SK-N-SH treated with all-trans-retinoic acid at 6 μM for 48 hours (cell line): Measurements from ENCODE around the gene CUL5.

Experiments used
- ATAC-seq: fragments of 200-7000 bp; cut with Tn5 transposase; 3 replicates; pipeline ENCODE4 v1.9.1; 2020; ENCODE audit warnings: mild to moderate bottlenecking, moderate library complexity
- ARNTL ChIP-seq: fragments of 450-650 bp; formaldehyde crosslinking; IDR thresholded peaks from 2 replicates; pipeline ENCODE4 v1.5.0; 2020; ENCODE audit warnings: low read depth, mild to moderate bottlenecking, moderate library complexity, borderline replicate concordance
- BACH2 ChIP-seq: fragments of 250-450 bp; sonication (Bioruptor Pico); IDR thresholded peaks from 2 replicates; pipeline ENCODE4 v1.9.0; 2021; ENCODE audit warnings: mild to moderate bottlenecking, borderline replicate concordance
- CREB5 ChIP-seq: fragments of 250-450 bp; sonication (Bioruptor Pico); IDR thresholded peaks from 2 replicates; pipeline ENCODE4 v1.5.1; 2020; ENCODE audit warnings: low read depth, mild to moderate bottlenecking, moderate library complexity
- CSDC2 ChIP-seq: fragments of 250-450 bp; sonication (Bioruptor Pico); IDR thresholded peaks from 2 replicates; pipeline ENCODE4 v1.5.0; 2020; ENCODE audit warnings: mild to moderate bottlenecking, moderate library complexity
- CSRNP3 ChIP-seq: fragments of 250-450 bp; sonication (Bioruptor Pico); IDR thresholded peaks from 2 replicates; pipeline ENCODE4 v1.5.1; 2021; ENCODE audit warnings: mild to moderate bottlenecking, moderate library complexity
- ESRRG ChIP-seq: fragments of 250-450 bp; sonication (Bioruptor Pico); IDR thresholded peaks from 2 replicates; pipeline ENCODE4 v1.6.1; 2021; ENCODE audit warnings: mild to moderate bottlenecking
- GLIS3 ChIP-seq: fragments of 250-450 bp; sonication (Bioruptor Pico); IDR thresholded peaks from 2 replicates; pipeline ENCODE4 v1.5.0; 2020; ENCODE audit warnings: mild to moderate bottlenecking, moderate library complexity
- ISL1 ChIP-seq: fragments of 250-450 bp; sonication (Bioruptor Pico); IDR thresholded peaks from 2 replicates; pipeline ENCODE4 v2.1.2; 2022; ENCODE audit warnings: mild to moderate bottlenecking, moderate library complexity
- OSR1 ChIP-seq: fragments of 250-450 bp; sonication (Bioruptor Pico); IDR thresholded peaks from 2 replicates; pipeline ENCODE4 v1.8.0; 2022; ENCODE audit warnings: moderate library complexity, mild to moderate bottlenecking, inconsistent platforms
- PATZ1 ChIP-seq: fragments of 250-450 bp; sonication (Bioruptor Pico); IDR thresholded peaks from 2 replicates; pipeline ENCODE4 v1.8.0; 2020; ENCODE audit warnings: mild to moderate bottlenecking, moderate library complexity, borderline replicate concordance
- POU6F1 ChIP-seq: fragments of 250-450 bp; sonication (Bioruptor Pico); IDR thresholded peaks from 2 replicates; pipeline ENCODE4 v1.8.0; 2021; ENCODE audit warnings: low read depth, mild to moderate bottlenecking, moderate library complexity, borderline replicate concordance
- PPARA ChIP-seq: fragments of 250-450 bp; sonication (Bioruptor Pico); IDR thresholded peaks from 2 replicates; pipeline ENCODE4 v1.5.0; 2020; ENCODE audit warnings: mild to moderate bottlenecking, borderline replicate concordance
- RARB ChIP-seq: fragments of 250-450 bp; sonication (Bioruptor Pico); IDR thresholded peaks from 2 replicates; pipeline ENCODE4 v1.8.0; 2021; ENCODE audit warnings: mild to moderate bottlenecking, moderate library complexity
- SNAI2 ChIP-seq: fragments of 250-450 bp; sonication (Bioruptor Pico); IDR thresholded peaks from 2 replicates; pipeline ENCODE4 v1.5.0; 2020; ENCODE audit warnings: mild to moderate bottlenecking, moderate library complexity
- TCF4 ChIP-seq: fragments of 250-450 bp; sonication (Bioruptor Pico); IDR thresholded peaks from 2 replicates; pipeline ENCODE4 v1.8.0; 2021; ENCODE audit warnings: mild to moderate bottlenecking, moderate library complexity, borderline replicate concordance
- TOX ChIP-seq: fragments of 250-450 bp; sonication (Bioruptor Pico); IDR thresholded peaks from 2 replicates; pipeline ENCODE4 v1.8.0; 2021; ENCODE audit warnings: mild to moderate bottlenecking, moderate library complexity, borderline replicate concordance
- TSHZ2 ChIP-seq: fragments of 250-450 bp; sonication (Bioruptor Pico); IDR thresholded peaks from 2 replicates; pipeline ENCODE4 v1.5.0; 2020; ENCODE audit warnings: mild to moderate bottlenecking, moderate library complexity
- ZC3H10 ChIP-seq: fragments of 250-450 bp; sonication (Bioruptor Pico); IDR thresholded peaks from 2 replicates; pipeline ENCODE4 v1.5.1; 2021; ENCODE audit warnings: mild to moderate bottlenecking, moderate library complexity
- ZFP3 ChIP-seq: fragments of 250-450 bp; sonication (Bioruptor Pico); IDR thresholded peaks from 2 replicates; pipeline ENCODE4 v1.5.0; 2020; ENCODE audit warnings: mild to moderate bottlenecking, moderate library complexity
- ZFP30 ChIP-seq: fragments of 450-650 bp; formaldehyde crosslinking; IDR thresholded peaks from 2 replicates; pipeline ENCODE4 v1.5.0; 2022; ENCODE audit warnings: mild to moderate bottlenecking, moderate library complexity
- ZNF565 ChIP-seq: fragments of 450-650 bp; formaldehyde crosslinking; conservative IDR thresholded peaks from 2 replicates; pipeline ENCODE4 v1.5.0; 2020; ENCODE audit warnings: low read depth, mild to moderate bottlenecking, moderate library complexity
- ZNF70 ChIP-seq: fragments of 450-650 bp; formaldehyde crosslinking; IDR thresholded peaks from 2 replicates; pipeline ENCODE4 v1.5.0; 2020; ENCODE audit warnings: mild to moderate bottlenecking, moderate library complexity
- ZNF8 ChIP-seq: fragments of 450-650 bp; formaldehyde crosslinking; IDR thresholded peaks from 2 replicates; pipeline ENCODE4 v1.5.0; 2020; ENCODE audit warnings: mild to moderate bottlenecking, moderate library complexity

CUL5 gene

GRCh38 chr11:108008656-108009496 lies at the start of gene CUL5:
CUL5 (plus strand) TSS chr11:108008898; CDS start chr11:108009349, 451 bp downstream.
- peak; percentile 97 for ATAC-seq
- TF ChIP-seq CSRNP3 (CRISPR knock-in tag) (no peak), CSDC2 (CRISPR knock-in tag) (no peak), POU6F1 (CRISPR knock-in tag) (no peak), ESRRG (no peak), TOX (CRISPR knock-in tag) (no peak), ISL1 (CRISPR knock-in tag) (no peak), BACH2 (CRISPR knock-in tag) (no peak), PPARA (CRISPR knock-in tag) (no peak), PATZ1 (no peak), CREB5 (CRISPR knock-in tag) (no peak), OSR1 (CRISPR knock-in tag) (no peak), ZFP30 (CRISPR knock-in tag) (no peak), ARNTL (CRISPR knock-in tag) (no peak), ZFP3 (0 out of 2 replicates have a peak, but pooled peaks have one; percentile 51), SNAI2 (CRISPR knock-in tag) (peak; percentile 76; the same call in 1 of the 2 replicates), TSHZ2 (CRISPR knock-in tag) (peak; percentile 40; the same call in 1 of the 2 replicates), GLIS3 (CRISPR knock-in tag) (no peak), ZNF565 (CRISPR knock-in tag) (0 out of 2 replicates have a peak, but pooled peaks have one; percentile 2), RARB (CRISPR knock-in tag) (no peak), ZC3H10 (CRISPR knock-in tag) (no peak), ZNF70 (peak; percentile 48; the same call in 1 of the 2 replicates), TCF4 (CRISPR knock-in tag) (no peak; the same call in 1 of the 2 replicates), ZNF8 (CRISPR knock-in tag) (no peak)

- no peak for ATAC-seq
- TF ChIP-seq TCF4 (CRISPR knock-in tag) = no peak
These were observed 47.2 kb upstream of the CUL5 start for GRCh38 chr11:107961480-107961879.
